Measurements from ENCODE around the gene KLHL42.

The KLHL42 gene

GRCh38 chr12:27824126-27824842 is 44.3 kb downstream of the KLHL42 start:
- no peak overlapping the region for H2AFZ ChIP-seq (ENCODE audit: low read length)
- peak overlapping the region; percentile 70 for H3K4me2 ChIP-seq (ENCODE audit: low read length)
- peak overlapping the region; percentile 98 for H3K27ac ChIP-seq (ENCODE audit: low read depth, low read length, poor library complexity, severe bottlenecking)

GRCh38 chr12:27826076-27826475 is 46.0 kb downstream of the KLHL42 start:
- no peak overlapping the region for H3K9ac ChIP-seq (ENCODE audit: low read length)
- H3K4me1 ChIP-seq (ENCODE audit: insufficient read depth, low read length, severe bottlenecking) = peaks cover 74% of the 10 kb centered on the region
- H3K4me2 ChIP-seq (ENCODE audit: low read length) = no peak overlapping the region
- no peaks in the 10 kb centered on the region for H4K20me1 ChIP-seq (ENCODE audit: insufficient read depth, low read length)
- H3K9me2 ChIP-seq (ENCODE audit: low read depth, low read length) = no peaks in the 10 kb centered on the region
- TF ChIP-seq EZH2 (IDR thresholded peaks at IDR 0.05; ENCODE audit: borderline replicate concordance, low read length) (no peak), CTCF (IDR thresholded peaks at IDR 0.05; ENCODE audit: low read length) (no peak)
- no peak overlapping the region for H2AFZ ChIP-seq (ENCODE audit: low read length)
- no peak overlapping the region for H3K4me3 ChIP-seq (ENCODE audit: low read depth, low read length, poor library complexity, severe bottlenecking)
- H3F3A ChIP-seq (ENCODE audit: insufficient read depth, low read length) = no peaks in the 10 kb centered on the region
- H3K27me3 ChIP-seq (ENCODE audit: insufficient read depth, low read length) = no peaks in the 10 kb centered on the region
- no peaks in the 10 kb centered on the region for H3K79me2 ChIP-seq (ENCODE audit: insufficient read depth, low read length)
- no peaks in the 10 kb centered on the region for H3K36me3 ChIP-seq (ENCODE audit: insufficient read depth, low read length)
- H3K27ac ChIP-seq (ENCODE audit: low read depth, low read length, poor library complexity, severe bottlenecking) = peak overlapping the region; percentile 98
- no peaks in the 10 kb centered on the region for H3K9me3 ChIP-seq (ENCODE audit: low read length)

More at GRCh38 chr12:27824126-27824842, 44.3 kb downstream of the KLHL42 start:
- Histone ChIP-seq H3K9me2 (ENCODE audit: low read depth, low read length) (no peaks in the 10 kb centered on the region), H3K79me2 (ENCODE audit: insufficient read depth, low read length) (no peaks in the 10 kb centered on the region), H3F3A (ENCODE audit: insufficient read depth, low read length) (no peaks in the 10 kb centered on the region), H3K36me3 (ENCODE audit: insufficient read depth, low read length) (no peaks in the 10 kb centered on the region), H3K9ac (ENCODE audit: low read length) (peak overlapping the region; percentile 77), H4K20me1 (ENCODE audit: insufficient read depth, low read length) (no peaks in the 10 kb centered on the region), H3K4me3 (ENCODE audit: low read depth, low read length, poor library complexity, severe bottlenecking) (peak overlapping the region; percentile 65), H3K4me1 (ENCODE audit: insufficient read depth, low read length, severe bottlenecking) (peaks cover 86% of the 10 kb centered on the region), H3K9me3 (ENCODE audit: low read length) (no peaks in the 10 kb centered on the region), H3K27me3 (ENCODE audit: insufficient read depth, low read length) (no peaks in the 10 kb centered on the region)
- no peak for TF ChIP-seq CTCF (IDR thresholded peaks at IDR 0.05; ENCODE audit: low read length)
- TF ChIP-seq EZH2 (IDR thresholded peaks at IDR 0.05; ENCODE audit: borderline replicate concordance, low read length) = no peak

- TF ChIP-seq EZH2 (IDR thresholded peaks at IDR 0.05; ENCODE audit: borderline replicate concordance, low read length) (no peak), CTCF (IDR thresholded peaks at IDR 0.05; ENCODE audit: low read length) (no peak)
- H2AFZ ChIP-seq (ENCODE audit: low read length) = peak overlapping the region; percentile 7; the same call in 1 of the 2 replicates
- H3K4me3 ChIP-seq (ENCODE audit: low read depth, low read length, poor library complexity, severe bottlenecking) = no peak overlapping the region
- H3K4me1 ChIP-seq (ENCODE audit: insufficient read depth, low read length, severe bottlenecking) = peaks cover 56% of the 10 kb centered on the region
- no peaks in the 10 kb centered on the region for H3K36me3 ChIP-seq (ENCODE audit: insufficient read depth, low read length)
- H3K9me2 ChIP-seq (ENCODE audit: low read depth, low read length) = no peaks in the 10 kb centered on the region
- H3K9ac ChIP-seq (ENCODE audit: low read length) = peak overlapping the region; percentile 15; the same call in 1 of the 2 replicates
- peak overlapping the region; percentile 26; the same call in 1 of the 2 replicates for H3K4me2 ChIP-seq (ENCODE audit: low read length)
- H3K27me3 ChIP-seq (ENCODE audit: insufficient read depth, low read length) = no peaks in the 10 kb centered on the region
- no peaks in the 10 kb centered on the region for H3K9me3 ChIP-seq (ENCODE audit: low read length)
- peak overlapping the region; percentile 54 for H3K27ac ChIP-seq (ENCODE audit: low read depth, low read length, poor library complexity, severe bottlenecking)
- no peaks in the 10 kb centered on the region for H3F3A ChIP-seq (ENCODE audit: insufficient read depth, low read length)
- H3K79me2 ChIP-seq (ENCODE audit: insufficient read depth, low read length) = no peaks in the 10 kb centered on the region
- no peaks in the 10 kb centered on the region for H4K20me1 ChIP-seq (ENCODE audit: insufficient read depth, low read length)
Observed at GRCh38 chr12:27828196-27828595, 48.2 kb downstream of the KLHL42 start.

Measured in OCI-LY1 (cell line).